Neural progenitor cell (in vitro differentiated cells): ENCODE data around the gene ALKBH7. TPM values are rescaled to one million over a fixed set of nuclear protein-coding genes. Genes with fewer than 3 reads are reported as not detected.
"Not testable (repeated sequence)": the region's sequence is repeated elsewhere in the genome, so short reads cannot be mapped to it uniquely, and the experiment has no call there.

Experiments
- DNase-seq: peaks from one replicate; pipeline ENCODE4 v3.0.0-alpha.2; 2016; ENCODE audit warnings: low spot score
- H2AFZ ChIP-seq: fragments of 200-600 bp; sonication (generic); replicated peaks from 2 replicates; pipeline ENCODE4 v1.6.1; 2016; ENCODE audit warnings: antibody characterized with exemption
- H3F3A ChIP-seq: fragments of 200-600 bp; sonication (generic); 2 replicates; pipeline ENCODE4 v1.6.1; 2016; ENCODE audit warnings: antibody characterized with exemption, low read depth
- H3K27ac ChIP-seq: fragments of 200-600 bp; sonication (generic); 2 replicates; pipeline ENCODE4 v1.5.1; 2016; ENCODE audit warnings: mild to moderate bottlenecking
- H3K27me3 ChIP-seq: fragments of 200-600 bp; sonication (generic); 2 replicates; pipeline ENCODE4 v1.6.1; 2016; ENCODE audit warnings: mild to moderate bottlenecking, moderate library complexity
- H3K36me3 ChIP-seq: fragments of 200-600 bp; sonication (generic); 2 replicates; pipeline ENCODE4 v1.5.1; 2016
- H3K4me1 ChIP-seq: fragments of 200-600 bp; sonication (generic); 2 replicates; pipeline ENCODE4 v1.6.1; 2016; ENCODE audit warnings: mixed run types
- H3K4me2 ChIP-seq: fragments of 200-600 bp; sonication (generic); 2 replicates; pipeline ENCODE4 v1.6.1; 2016
- H3K4me3 ChIP-seq: fragments of 200-600 bp; sonication (generic); 2 replicates; pipeline ENCODE4 v1.5.1; 2016
- H3K79me2 ChIP-seq: fragments of 200-600 bp; sonication (generic); 2 replicates; pipeline ENCODE4 v1.6.1; 2016; ENCODE audit warnings: low read depth
- H3K9ac ChIP-seq: fragments of 200-600 bp; sonication (generic); 2 replicates; pipeline ENCODE4 v1.6.1; 2016
- H3K9me3 ChIP-seq: fragments of 200-600 bp; sonication (generic); 2 replicates; pipeline ENCODE4 v1.5.1; 2016; ENCODE audit warnings: low read depth
- H4K20me1 ChIP-seq: fragments of 200-600 bp; sonication (generic); 2 replicates; pipeline ENCODE4 v1.6.1; 2016; ENCODE audit warnings: low read depth
- H3K27ac Mint-ChIP-seq: 3 replicates; pipeline ENCODE4 v1.8.0; 2021; ENCODE audit warnings: mixed read lengths
- H3K27me3 Mint-ChIP-seq: 2 replicates; pipeline ENCODE4 v1.8.0; 2022; ENCODE audit warnings: low read depth, mild to moderate bottlenecking, inconsistent platforms, moderate library complexity, mixed read lengths; ENCODE audit not compliant: insufficient read depth
- H3K36me3 Mint-ChIP-seq: 3 replicates; pipeline ENCODE4 v1.8.0; 2021; ENCODE audit warnings: mixed read lengths
- H3K4me1 Mint-ChIP-seq: 3 replicates; pipeline ENCODE4 v1.8.0; 2021; ENCODE audit warnings: mixed read lengths
- H3K4me3 Mint-ChIP-seq: 3 replicates; pipeline ENCODE4 v1.8.0; 2021; ENCODE audit warnings: mild to moderate bottlenecking, moderate library complexity, mixed read lengths
- H3K9me3 Mint-ChIP-seq: 3 replicates; pipeline ENCODE4 v1.8.0; 2020; ENCODE audit warnings: mixed read lengths
- CTCF ChIP-seq: fragments of 200-600 bp; sonication (generic); IDR thresholded peaks from 2 replicates; pipeline ENCODE4 v1.5.1; 2017; ENCODE audit warnings: antibody characterized with exemption, mild to moderate bottlenecking
- EZH2 ChIP-seq: fragments of 200-600 bp; sonication (generic); IDR thresholded peaks from 2 replicates; pipeline ENCODE4 v1.6.1; 2017; ENCODE audit warnings: antibody characterized with exemption, mild to moderate bottlenecking, moderate library complexity
- EZH2phosphoT487 ChIP-seq: fragments of 200-600 bp; sonication (generic); IDR thresholded peaks from 2 replicates; pipeline ENCODE4 v1.6.1; 2017; ENCODE audit warnings: antibody characterized with exemption
- total RNA-seq: library from RNA; depleted of rRNA; stranded (reverse); fragments of >200 nt; gene quantifications from 2 replicates; pipeline ENCODE4 v1.2.3, GENCODE V29; 2015; ENCODE audit warnings: low replicate concordance

ALKBH7 gene
- total RNA-seq, 1 donor from 2014 or later = 19.7 TPM

GRCh38 chr19:6394831-6395230, 22.2 kb downstream of the ALKBH7 start:
- Mint-ChIP-seq H3K4me1 (peaks cover 22% of the 10 kb centered on the region), H3K9me3 (no peaks in the 10 kb centered on the region), H3K4me3 (peak overlapping the region; percentile 96), H3K27me3 (peaks cover 5% of the 10 kb centered on the region), H3K27ac (peak overlapping the region; percentile 98), H3K36me3 (peaks cover 5% of the 10 kb centered on the region)
- peak overlapping the region; percentile 42 for H3K4me2 ChIP-seq
- peaks cover 13% of the 10 kb centered on the region for H3K4me1 ChIP-seq
- no peak overlapping the region for H2AFZ ChIP-seq
- H3F3A ChIP-seq = peaks cover 14% of the 10 kb centered on the region
- no peaks in the 10 kb centered on the region for H3K36me3 ChIP-seq
- H4K20me1 ChIP-seq = no peaks in the 10 kb centered on the region
- H3K27me3 ChIP-seq = no peaks in the 10 kb centered on the region
- DNase-seq = no peak
- no peak overlapping the region for H3K4me3 ChIP-seq
- no peak overlapping the region for H3K27ac ChIP-seq
- H3K9me3 ChIP-seq = no peaks in the 10 kb centered on the region
- no peak overlapping the region for H3K9ac ChIP-seq
- no peak for TF ChIP-seq EZH2
- no peak for TF ChIP-seq CTCF
- TF ChIP-seq EZH2phosphoT487 = no peak
- H3K79me2 ChIP-seq = peaks cover 25% of the 10 kb centered on the region

DNA sequence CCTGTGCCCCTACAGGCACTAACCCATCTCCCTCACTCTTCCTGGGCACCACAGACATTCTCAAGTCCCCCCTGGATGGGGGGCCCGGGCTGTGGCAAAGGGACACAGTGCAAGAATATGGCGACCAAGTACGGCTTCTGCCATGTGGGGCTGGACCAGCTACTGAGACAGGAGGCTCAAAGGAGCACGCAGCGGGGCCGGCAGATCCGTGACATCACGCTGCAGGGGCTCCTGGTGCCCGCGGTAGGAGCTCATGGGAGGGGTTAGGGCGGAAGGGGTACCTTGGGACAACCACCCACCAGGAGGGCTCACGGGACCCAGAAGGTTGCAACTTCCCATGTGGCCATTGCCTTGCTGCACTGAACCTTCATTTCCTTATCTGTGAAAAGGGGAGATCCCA, 23.7 kb downstream of the ALKBH7 start:
- H3K27ac ChIP-seq = no peak overlapping the region
- peaks cover 16% of the 10 kb centered on the region for H3K79me2 ChIP-seq
- TF ChIP-seq EZH2phosphoT487 (no peak), CTCF (no peak), EZH2 (no peak)
- H3K36me3 ChIP-seq = no peaks in the 10 kb centered on the region
- H3K27me3 ChIP-seq = no peaks in the 10 kb centered on the region
- H3K4me1 ChIP-seq = peaks cover 13% of the 10 kb centered on the region
- H3K27ac Mint-ChIP-seq = no peak overlapping the region
- H3K9ac ChIP-seq = no peak overlapping the region
- H3F3A ChIP-seq = peaks cover 14% of the 10 kb centered on the region
- no peaks in the 10 kb centered on the region for H4K20me1 ChIP-seq
- H3K9me3 ChIP-seq = no peaks in the 10 kb centered on the region
- no peak for DNase-seq
- no peak overlapping the region for H3K4me3 Mint-ChIP-seq
- H2AFZ ChIP-seq = no peak overlapping the region
- peaks cover 22% of the 10 kb centered on the region for H3K4me1 Mint-ChIP-seq
- peaks cover 8% of the 10 kb centered on the region for H3K27me3 Mint-ChIP-seq
- no peak overlapping the region for H3K4me3 ChIP-seq
- H3K9me3 Mint-ChIP-seq = no peaks in the 10 kb centered on the region
- no peak overlapping the region for H3K4me2 ChIP-seq
- peaks cover 2% of the 10 kb centered on the region for H3K36me3 Mint-ChIP-seq

- H3K27ac ChIP-seq, H3K4me2 ChIP-seq, H3K9ac ChIP-seq, H3F3A ChIP-seq, H3K27me3 Mint-ChIP-seq, H3K79me2 ChIP-seq, DNase-seq, H3K36me3 ChIP-seq, H3K9me3 ChIP-seq, H3K9me3 Mint-ChIP-seq, H3K27me3 ChIP-seq, H3K4me3 ChIP-seq, H3K4me3 Mint-ChIP-seq, H2AFZ ChIP-seq, H3K4me1 ChIP-seq, H4K20me1 ChIP-seq, H3K36me3 Mint-ChIP-seq: not testable (repeated sequence)
- peak overlapping the region; percentile 98 for H3K27ac Mint-ChIP-seq
- H3K4me1 Mint-ChIP-seq = peaks cover 20% of the 10 kb centered on the region
Observed at GRCh38 chr19:6400062-6400944, 27.7 kb downstream of the ALKBH7 start.

- Mint-ChIP-seq H3K27me3 (peaks cover 9% of the 10 kb centered on the region), H3K4me1 (peaks cover 20% of the 10 kb centered on the region), H3K9me3 (no peaks in the 10 kb centered on the region), H3K27ac (peak overlapping the region; percentile 94), H3K36me3 (no peaks in the 10 kb centered on the region), H3K4me3 (peak overlapping the region; percentile 42)
- Histone ChIP-seq H3K4me1 (no peaks in the 10 kb centered on the region), H3F3A (no peaks in the 10 kb centered on the region), H3K4me3 (no peak overlapping the region), H2AFZ (no peak overlapping the region), H3K4me2 (no peak overlapping the region), H3K9me3 (no peaks in the 10 kb centered on the region), H3K27ac (no peak overlapping the region), H3K27me3 (no peaks in the 10 kb centered on the region), H3K36me3 (no peaks in the 10 kb centered on the region), H3K79me2 (no peaks in the 10 kb centered on the region), H3K9ac (no peak overlapping the region), H4K20me1 (no peaks in the 10 kb centered on the region)
- DNase-seq = no peak
- TF ChIP-seq CTCF (no peak), EZH2phosphoT487 (no peak), EZH2 (no peak)
Observed at GRCh38 chr19:6402058-6402457, 29.5 kb downstream of the ALKBH7 start.
